Stimulated activated CD4-positive, alpha-beta T cell treated with anti-CD3 and anti-CD28 coated beads, TNF-alpha, amount 100 ng/mL, for 4 hours (primary cell): ENCODE measurements around the gene PFN1.

Source experiments
- DNase-seq, 3 experiments: peaks; one replicate each; pipeline ENCODE4 v3.0.0-alpha.2; 2020; ENCODE audit warnings: low read depth in 3 of 3

The PFN1 gene

DNA sequence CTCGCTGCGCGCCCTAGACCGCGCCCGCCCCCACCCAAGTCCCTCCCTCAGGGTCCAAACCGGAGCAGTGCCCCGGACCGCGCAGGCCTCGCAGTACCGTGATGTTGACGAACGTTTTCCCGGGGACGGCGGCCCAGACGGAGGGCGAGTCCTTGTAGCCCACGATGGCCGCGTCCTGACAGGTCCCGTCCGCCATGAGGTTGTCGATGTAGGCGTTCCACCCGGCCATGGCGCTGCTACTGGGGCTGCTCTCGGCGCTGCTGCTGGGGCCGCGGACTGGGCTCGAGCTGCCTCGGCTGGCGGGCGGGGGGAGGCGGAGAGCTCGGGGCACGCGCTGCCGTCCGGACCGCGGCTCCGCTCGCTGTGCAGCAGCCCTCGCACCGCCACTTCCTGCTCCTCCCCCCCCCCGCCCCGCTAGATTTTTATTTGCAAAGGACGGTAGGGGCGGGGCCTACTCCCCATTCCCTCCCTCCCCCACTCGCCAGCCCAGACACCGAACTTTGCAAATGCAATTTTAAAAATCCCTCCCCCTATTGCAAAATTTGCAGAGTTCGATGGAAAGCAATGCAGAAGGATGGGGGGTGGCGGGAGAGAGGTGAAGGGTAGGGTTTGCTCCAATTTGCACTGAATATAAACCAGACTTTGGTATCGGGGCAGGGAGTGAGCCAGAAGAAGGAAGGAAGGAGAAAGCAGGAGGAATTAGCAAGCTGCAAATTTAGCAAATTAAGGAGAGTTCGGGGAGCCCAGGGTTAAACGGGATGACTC is at the start of gene PFN1:
Gene PFN1, minus strand, starts transcription at position 365 of the 765 bp plus-strand sequence. Its CDS starts 136 bp downstream, at position 229.
- peak; percentile 82 to 87 (median 86) for DNase-seq

DNA sequence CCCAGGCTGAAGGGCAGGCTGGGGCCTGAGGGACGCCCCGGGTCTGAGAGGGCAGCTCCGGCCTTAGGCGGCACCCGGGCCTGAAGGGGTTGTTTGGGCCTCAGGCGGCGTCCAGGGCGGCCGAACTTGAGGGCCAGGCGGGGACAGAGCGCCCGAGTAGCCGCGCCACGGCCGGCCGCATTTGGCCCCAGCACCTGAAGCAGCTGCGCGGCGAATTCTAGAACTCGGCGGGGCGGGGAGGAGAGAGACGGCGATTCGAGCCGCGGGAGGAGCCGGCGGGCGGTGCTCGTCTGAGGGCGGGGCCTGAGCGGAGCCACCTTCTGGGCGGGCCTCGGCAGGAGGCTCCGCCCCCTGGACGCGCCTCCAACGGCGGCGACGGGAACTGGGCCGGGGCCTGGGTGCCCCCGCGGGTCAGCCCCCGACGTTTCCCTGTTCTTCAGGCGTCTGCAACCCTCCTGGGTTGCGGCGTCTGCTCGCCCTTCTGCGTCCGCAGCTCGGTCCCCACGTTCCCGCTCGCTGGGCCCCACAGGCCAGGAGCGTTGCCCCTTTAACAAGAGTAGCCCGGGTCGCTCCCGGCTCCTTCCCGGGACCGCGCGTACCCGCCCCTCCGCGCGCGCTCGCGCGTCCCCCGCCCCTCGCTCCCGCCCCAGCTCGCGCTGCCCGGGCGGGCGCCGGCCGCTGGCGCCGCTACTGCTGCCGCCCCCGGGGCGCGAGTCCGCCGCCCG is 49.1 kb upstream of the PFN1 start, which contains the start of the genes INCA1 and KIF1C:
Gene INCA1, minus strand, starts transcription at position 221 of the 725 bp plus-strand sequence. CDS start 3,085 bp downstream, outside the sequence.
Gene KIF1C, plus strand, starts transcription at position 649 of the 725 bp plus-strand sequence. CDS start 2,297 bp downstream, outside the sequence.
- DNase-seq = peak; percentile 83 to 85 (median 85)

DNA sequence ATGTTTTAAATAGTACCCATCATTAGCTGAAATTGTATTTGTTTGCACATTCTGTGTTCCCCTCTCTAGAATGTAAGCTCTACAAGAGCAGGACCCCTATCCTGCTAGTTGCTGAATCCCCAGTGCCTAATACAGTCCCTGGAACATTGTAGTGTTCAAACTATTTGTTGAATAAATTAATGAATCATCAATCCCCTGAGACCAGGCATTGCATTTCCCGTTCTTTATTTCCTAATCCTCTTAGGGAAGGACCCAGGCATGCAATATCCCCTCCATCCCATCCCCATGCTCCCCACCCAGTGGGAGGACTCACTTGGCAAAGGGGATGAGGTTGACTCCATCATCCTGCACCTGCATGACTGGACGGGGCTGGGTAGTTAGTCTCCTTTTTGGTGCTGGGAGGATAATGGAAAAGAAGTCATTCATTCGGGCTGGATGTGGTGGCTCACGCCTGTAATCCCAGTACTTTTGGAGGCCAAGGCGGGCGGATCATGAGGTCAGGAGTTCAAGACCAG is 45.8 kb upstream of the PFN1 start:
- DNase-seq = no peak

GRCh38 chr17:4987767-4988567 is 39.6 kb upstream of the PFN1 start:
- DNase-seq = no peak

- DNase-seq = peak; percentile 73 to 89 (median 76)
Observed at GRCh38 chr17:4986951-4987766, 38.8 kb upstream of the PFN1 start, which contains the start of gene CAMTA2. TSS of gene CAMTA2 (minus strand) at chr17:4987675. CDS start at chr17:4986222, 1,453 bp downstream.

- DNase-seq = no peak
Observed at GRCh38 chr17:4986403-4986802, 38.1 kb upstream of the PFN1 start.

GRCh38 chr17:4982305-4982704 is 34.0 kb upstream of the PFN1 start:
- DNase-seq = no peak

- DNase-seq = no peak
Observed at GRCh38 chr17:4980644-4981216, 32.4 kb upstream of the PFN1 start.

DNA sequence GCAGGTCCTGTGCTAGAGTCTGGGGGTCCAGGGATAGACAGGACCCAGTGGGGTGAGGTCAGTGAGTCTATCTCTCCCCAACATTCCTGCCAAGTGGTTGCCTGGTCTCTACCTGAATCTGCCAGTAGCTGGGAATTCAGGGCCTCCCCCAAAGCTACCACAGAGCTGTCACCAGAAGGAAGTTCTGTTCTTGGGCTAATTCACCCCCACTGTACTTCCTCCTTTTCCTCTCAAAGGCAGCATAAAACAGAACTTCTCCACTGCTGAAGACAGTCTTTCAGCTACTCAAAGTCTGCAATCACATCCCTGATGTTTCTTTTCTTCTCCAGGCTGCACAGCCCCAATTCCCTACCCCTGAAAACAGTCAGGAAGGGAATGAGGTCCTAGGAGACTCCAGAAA is 30.4 kb upstream of the PFN1 start:
- DNase-seq = no peak

DNA sequence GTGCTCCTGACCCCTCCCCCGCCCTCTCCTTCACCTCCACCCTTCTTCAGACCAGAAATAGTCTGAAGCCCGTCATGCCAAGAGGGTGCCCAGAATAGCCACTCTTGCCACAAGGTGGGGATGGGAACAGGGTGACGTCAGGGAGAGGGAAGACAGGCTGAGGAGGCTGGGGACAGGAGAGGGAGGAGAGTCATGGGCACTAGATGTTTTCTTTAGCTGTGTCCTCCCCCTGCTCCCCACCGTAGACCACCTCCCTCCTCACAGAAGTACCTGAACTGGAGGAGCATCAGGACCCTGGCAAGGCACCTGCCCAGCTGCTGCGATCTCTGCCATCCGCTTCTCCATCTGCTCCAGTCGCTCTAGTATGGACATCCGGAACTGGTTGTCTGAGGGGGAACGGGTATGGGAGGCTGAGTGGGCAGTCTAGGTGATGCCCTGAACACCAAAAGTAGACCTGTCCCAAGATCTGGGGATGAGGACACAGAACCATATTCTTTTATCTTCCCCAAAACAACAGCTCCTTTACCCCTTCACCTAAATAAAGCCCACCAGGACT is 25.9 kb upstream of the PFN1 start:
- DNase-seq = no peak

GRCh38 chr17:4973256-4974114 is 25.2 kb upstream of the PFN1 start:
- DNase-seq = no peak

- no peak for DNase-seq
Observed at GRCh38 chr17:4972752-4973151, 24.4 kb upstream of the PFN1 start.

DNA sequence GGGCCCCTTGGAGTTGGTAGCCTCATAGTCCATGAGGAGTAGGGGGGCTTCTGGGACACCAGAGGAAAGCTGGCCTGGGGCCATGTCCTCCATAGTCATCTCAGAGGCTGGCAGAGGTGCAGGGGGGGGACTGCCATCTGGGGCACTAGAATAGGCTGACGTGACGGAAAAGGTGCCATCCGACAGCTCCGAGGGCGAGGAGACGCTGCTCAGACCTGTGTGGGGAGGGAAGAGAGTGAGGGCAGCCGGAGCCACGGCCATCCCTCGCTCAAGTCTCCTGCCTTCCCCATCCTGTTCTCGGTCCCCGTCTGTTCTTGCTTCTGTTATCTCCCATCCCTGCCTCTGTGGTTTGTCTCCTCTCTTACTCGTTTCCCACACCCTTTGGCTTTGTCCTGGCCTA is 24.0 kb upstream of the PFN1 start:
- DNase-seq = no peak

DNA sequence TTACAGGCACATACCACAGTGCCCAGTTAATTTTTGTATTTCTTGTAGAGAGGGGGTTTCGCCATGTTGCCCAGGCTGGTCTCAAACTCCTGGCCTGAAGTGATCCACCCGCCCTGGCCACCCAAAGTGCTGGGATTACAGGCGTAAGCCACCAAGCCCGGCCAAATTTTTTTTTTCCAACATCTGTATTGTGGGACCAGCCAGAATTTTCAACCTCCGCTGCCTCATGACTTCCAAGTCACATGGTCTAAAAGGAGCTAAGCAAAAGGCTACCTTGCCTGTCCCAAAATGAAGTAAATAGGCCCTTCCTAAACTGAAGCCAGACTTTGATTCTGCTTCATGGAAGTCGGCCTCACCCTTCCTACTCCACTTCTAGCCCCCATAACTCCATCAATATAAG is 23.5 kb upstream of the PFN1 start:
- DNase-seq = no peak

DNA sequence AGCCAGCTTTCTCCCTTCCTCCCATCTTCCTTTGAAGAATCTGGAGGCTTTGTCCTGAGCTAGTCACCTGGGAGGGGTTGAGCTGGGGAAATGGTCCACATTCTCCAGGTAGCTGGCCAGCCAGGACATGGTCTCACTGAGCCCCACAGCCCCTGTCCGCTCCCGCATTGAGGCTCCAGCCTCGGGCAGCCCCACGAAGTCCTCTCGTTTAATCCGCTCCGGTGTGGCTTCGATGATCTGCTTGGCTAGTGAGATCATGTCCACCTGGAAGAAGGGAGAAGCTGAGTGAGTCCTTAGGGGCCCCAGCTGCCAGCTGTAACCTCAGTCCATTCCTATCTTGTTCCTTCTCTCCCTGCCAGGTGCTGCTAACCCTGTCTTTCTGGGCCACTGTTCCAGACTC is 21.9 kb upstream of the PFN1 start:
- DNase-seq = no peak

- DNase-seq = no peak
Observed at GRCh38 chr17:4969551-4970173, 21.3 kb upstream of the PFN1 start.

- DNase-seq = peak in 2 of 3 experiments; percentile 23 to 33
Observed at GRCh38 chr17:4969047-4969550, 20.8 kb upstream of the PFN1 start.

- DNase-seq = peak in 1 of 3 experiments; percentile 33
Observed at GRCh38 chr17:4968486-4969046, 20.2 kb upstream of the PFN1 start.
